Measurements from ENCODE around the gene PXYLP1. TPM values are rescaled to one million over a fixed set of nuclear protein-coding genes. Genes with fewer than 3 reads are reported as not detected.

The PXYLP1 gene
- total RNA-seq, 1 donor from 2014 or later, result 11.5 TPM

DNA sequence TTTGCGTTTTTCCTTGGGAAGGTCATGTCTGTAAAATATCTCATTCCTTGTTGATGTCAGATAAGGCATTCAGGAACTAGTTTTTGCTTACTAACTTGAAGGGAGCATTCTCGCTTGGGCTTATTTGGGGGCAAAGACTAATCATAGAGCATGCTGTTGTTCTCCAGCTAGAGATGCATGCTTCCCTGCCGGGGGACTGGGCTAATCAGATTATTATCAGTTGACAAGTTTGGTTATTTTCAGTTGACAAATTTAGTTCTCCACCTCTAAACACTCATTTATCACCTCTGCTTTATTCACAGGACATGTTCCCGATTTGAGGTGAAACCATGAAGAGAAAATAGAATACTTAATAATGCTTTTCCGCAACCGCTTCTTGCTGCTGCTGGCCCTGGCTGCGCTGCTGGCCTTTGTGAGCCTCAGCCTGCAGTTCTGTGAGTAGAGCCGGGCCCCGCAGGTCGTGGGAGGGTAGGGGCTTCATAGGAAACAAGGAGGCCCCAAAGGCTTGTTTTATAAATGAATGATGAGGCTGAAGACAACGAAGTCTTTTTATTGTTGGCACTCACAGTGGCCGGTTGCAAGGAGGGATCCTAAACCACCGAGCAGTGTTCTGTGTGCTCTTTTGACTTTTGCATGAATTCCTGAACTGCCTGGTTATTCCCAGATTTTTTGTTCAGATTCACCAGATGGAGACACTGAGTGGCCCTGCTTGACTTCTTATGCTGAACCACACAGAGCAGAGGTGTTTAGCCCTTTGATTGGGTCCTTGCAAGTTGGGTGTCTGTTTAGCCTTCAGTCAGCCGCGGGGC lies 28.4 kb downstream of the PXYLP1 start:
- TF ChIP-seq, protein P1, sequence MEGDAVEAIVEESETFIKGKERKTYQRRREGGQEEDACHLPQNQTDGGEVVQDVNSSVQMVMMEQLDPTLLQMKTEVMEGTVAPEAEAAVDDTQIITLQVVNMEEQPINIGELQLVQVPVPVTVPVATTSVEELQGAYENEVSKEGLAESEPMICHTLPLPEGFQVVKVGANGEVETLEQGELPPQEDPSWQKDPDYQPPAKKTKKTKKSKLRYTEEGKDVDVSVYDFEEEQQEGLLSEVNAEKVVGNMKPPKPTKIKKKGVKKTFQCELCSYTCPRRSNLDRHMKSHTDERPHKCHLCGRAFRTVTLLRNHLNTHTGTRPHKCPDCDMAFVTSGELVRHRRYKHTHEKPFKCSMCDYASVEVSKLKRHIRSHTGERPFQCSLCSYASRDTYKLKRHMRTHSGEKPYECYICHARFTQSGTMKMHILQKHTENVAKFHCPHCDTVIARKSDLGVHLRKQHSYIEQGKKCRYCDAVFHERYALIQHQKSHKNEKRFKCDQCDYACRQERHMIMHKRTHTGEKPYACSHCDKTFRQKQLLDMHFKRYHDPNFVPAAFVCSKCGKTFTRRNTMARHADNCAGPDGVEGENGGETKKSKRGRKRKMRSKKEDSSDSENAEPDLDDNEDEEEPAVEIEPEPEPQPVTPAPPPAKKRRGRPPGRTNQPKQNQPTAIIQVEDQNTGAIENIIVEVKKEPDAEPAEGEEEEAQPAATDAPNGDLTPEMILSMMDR (IDR thresholded peaks at IDR 0.05; ENCODE audit: insufficient read depth, low read length, poor library complexity, severe bottlenecking), result no peak
- Histone ChIP-seq H3K4me3 (ENCODE audit: low read depth, low read length) (no peak overlapping the region), H3K27me3 (ENCODE audit: control insufficient read depth, insufficient read depth, low read length) (no peaks in the 10 kb centered on the region), H3K36me3 (ENCODE audit: control insufficient read depth, insufficient read depth, low read length) (peaks cover 1% of the 10 kb centered on the region)
- no peak for DNase-seq (ENCODE audit: low read depth)

DNA sequence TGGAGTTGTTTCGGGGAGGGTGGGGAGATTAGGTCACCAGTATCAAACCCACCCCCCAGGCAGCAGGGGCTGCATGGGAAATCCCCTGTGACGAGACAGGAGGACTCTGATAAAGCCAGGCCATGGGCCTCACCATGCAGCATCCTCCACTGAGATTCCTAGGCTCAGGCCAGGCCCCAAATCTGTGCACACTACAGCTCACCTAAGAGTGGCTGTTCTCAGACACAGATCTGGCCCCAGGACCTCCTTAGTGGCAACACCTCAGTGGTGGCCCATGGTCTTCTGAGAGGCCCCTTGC lies 29.0 kb downstream of the PXYLP1 start:
- no peak overlapping the region for H3K4me3 ChIP-seq (ENCODE audit: low read depth, low read length)
- DNase-seq (ENCODE audit: low read depth), result no peak
- TF ChIP-seq, protein P1 (IDR thresholded peaks at IDR 0.05; ENCODE audit: insufficient read depth, low read length, poor library complexity, severe bottlenecking), result no peak

GRCh38 chr3:141261472-141262307 lies 30.1 kb downstream of the PXYLP1 start:
- Histone ChIP-seq H3K27me3 (ENCODE audit: control insufficient read depth, insufficient read depth, low read length) (no peaks in the 10 kb centered on the region), H3K4me3 (ENCODE audit: low read depth, low read length) (no peak overlapping the region), H3K36me3 (ENCODE audit: control insufficient read depth, insufficient read depth, low read length) (peaks cover 1% of the 10 kb centered on the region)
- TF ChIP-seq, protein P1 (IDR thresholded peaks at IDR 0.05; ENCODE audit: insufficient read depth, low read length, poor library complexity, severe bottlenecking), result no peak
- no peak for DNase-seq (ENCODE audit: low read depth)

More for the DNA sequence above, 29.0 kb downstream of the PXYLP1 start:
- Histone ChIP-seq H3K27me3 (ENCODE audit: control insufficient read depth, insufficient read depth, low read length) (no peaks in the 10 kb centered on the region), H3K36me3 (ENCODE audit: control insufficient read depth, insufficient read depth, low read length) (peaks cover 1% of the 10 kb centered on the region)

DNA sequence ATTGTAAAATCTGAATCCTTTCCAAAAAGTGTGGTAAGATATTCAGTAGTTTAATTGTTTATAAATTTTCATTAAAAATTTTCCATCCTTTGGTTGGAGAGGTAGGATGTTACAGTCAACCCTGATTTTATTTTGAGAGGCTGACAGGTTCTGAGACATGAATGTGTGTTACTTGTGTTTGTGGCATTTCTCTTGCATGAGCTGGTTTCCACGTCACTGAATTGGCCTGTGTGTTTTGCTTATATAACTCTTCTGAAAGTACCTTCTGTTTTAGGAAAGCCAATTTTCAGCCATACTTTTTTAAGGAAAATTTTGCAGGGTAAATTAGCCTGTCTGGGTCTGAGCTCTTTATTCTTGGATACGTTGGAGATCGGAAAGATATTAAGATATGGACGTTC lies 30.7 kb downstream of the PXYLP1 start:
- no peak for DNase-seq (ENCODE audit: low read depth)
- Histone ChIP-seq H3K36me3 (ENCODE audit: control insufficient read depth, insufficient read depth, low read length) (peaks cover 1% of the 10 kb centered on the region), H3K4me3 (ENCODE audit: low read depth, low read length) (no peak overlapping the region), H3K27me3 (ENCODE audit: control insufficient read depth, insufficient read depth, low read length) (no peaks in the 10 kb centered on the region)
- TF ChIP-seq, protein P1 (IDR thresholded peaks at IDR 0.05; ENCODE audit: insufficient read depth, low read length, poor library complexity, severe bottlenecking), result no peak

DNA sequence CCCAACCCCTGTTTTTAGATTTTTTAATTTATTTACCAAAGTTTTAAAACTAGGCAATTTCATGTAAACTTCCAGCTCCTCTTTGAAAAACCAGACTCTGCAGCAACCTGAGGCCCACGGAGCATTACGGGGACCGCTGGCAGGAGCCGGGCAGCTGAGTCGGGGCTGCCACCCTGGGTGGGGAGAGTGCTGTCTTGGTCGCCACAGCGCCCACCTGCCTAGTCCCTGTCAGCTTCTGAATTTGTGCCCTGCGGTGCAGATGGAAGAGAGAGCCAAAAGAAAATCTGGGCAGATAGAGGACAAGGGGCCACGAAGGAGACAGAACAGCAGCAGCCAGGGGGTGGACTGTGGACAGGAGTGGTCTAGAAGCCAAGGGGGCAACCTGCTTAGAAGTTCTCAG lies 34.6 kb downstream of the PXYLP1 start:
- no peak overlapping the region for H3K4me3 ChIP-seq (ENCODE audit: low read depth, low read length)
- no peaks in the 10 kb centered on the region for H3K27me3 ChIP-seq (ENCODE audit: control insufficient read depth, insufficient read depth, low read length)
- no peak for DNase-seq (ENCODE audit: low read depth)
- TF ChIP-seq, protein P1 (IDR thresholded peaks at IDR 0.05; ENCODE audit: insufficient read depth, low read length, poor library complexity, severe bottlenecking), result no peak
- H3K36me3 ChIP-seq (ENCODE audit: control insufficient read depth, insufficient read depth, low read length), result no peaks in the 10 kb centered on the region
